Hippocampal formation (tissue), 2 donors: ENCODE results near the gene KCTD21.
A peak's percentile ranks its signal among the peaks of the same experiment; 100 is the strongest.

Source experiments
- DNase-seq, 2 donors: peaks; one replicate each; lab custom pipeline; 2025; lab: John Stamatoyannopoulos, UW

KCTD21 gene

DNA sequence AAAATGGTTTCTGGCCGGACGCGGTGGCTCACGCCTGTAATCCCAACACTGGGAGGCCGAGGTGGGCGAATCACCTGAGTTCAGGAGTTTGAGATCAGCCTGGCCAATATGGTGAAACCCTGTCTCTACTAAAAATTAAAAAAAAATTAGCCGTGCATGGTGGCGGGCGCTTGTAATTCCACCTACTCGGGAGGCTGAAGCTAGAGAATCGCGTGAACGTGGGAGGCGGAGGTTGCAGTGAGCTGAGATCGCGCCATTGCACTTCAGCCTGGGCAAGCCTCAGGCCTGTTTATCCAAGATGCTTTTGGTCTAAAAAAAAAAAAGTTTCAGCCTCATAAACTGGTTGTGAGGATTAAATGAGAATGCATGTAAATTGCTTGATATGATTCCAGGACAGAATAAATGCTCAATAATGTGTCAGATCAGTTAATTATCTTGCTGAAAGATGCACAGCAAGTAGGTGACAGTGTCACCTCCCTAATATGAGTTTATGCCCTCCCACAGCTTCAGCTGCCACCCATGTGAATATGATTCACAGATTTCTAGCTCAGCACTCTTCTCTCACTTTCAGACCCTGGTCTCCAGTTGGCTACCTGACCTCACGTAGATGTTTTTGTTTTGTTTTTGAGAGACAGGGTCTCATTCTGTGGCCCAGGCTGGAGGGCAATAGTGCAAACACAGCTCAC is 47.9 kb downstream of the KCTD21 start:
- DNase-seq: no peak

DNA sequence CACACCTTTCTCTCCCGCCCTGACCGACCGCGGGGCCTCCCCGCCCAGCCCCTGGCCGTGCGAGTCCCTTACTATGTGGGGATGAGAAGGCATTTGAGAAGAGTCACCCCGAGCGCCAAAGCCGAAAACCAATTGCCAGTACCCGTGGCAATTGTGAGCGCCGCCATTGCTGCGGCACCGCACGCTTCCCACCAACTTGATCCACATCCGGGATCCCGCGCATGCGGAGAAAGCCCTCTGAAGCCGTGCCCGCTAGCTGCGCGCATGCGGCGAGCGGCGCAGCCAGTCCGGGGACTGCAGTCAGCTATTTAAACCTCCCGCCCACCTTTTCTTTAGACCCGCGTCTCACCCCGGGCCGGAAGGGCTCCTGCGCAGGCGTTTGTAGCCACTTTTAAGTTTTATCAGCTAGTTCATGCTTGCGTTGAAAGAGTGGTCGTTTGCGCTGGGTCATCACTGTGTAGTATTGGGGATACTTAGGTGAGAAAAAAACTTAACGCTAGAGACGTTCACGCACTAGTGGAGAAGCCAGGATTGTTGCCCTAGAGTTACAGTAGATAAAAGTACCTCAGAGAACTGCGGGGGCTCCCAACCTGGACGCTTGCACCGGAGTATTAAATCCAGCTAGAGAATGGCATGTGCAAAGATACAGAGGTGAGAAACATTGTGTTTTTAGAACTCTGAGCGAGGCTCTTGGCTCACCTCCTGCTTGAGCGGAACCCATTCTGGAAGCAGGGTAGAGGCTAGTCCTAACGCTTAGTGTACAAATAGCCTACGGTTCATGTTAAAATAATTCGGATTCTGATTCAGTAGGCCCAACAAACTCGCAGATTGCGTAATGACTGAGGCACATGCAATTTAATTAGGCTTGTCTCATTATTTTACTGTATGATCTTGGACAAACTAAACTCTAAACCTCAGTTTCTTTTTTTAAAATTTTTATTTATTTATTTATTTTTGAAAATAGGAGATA is 48.7 kb downstream of the KCTD21 start, which contains the start of gene ALG8:
ALG8 (minus strand) TSS at position 205 of the 970 bp plus-strand sequence; CDS start at position 167, 38 bp downstream.
- peak; percentile 87 to 90 for DNase-seq

DNA sequence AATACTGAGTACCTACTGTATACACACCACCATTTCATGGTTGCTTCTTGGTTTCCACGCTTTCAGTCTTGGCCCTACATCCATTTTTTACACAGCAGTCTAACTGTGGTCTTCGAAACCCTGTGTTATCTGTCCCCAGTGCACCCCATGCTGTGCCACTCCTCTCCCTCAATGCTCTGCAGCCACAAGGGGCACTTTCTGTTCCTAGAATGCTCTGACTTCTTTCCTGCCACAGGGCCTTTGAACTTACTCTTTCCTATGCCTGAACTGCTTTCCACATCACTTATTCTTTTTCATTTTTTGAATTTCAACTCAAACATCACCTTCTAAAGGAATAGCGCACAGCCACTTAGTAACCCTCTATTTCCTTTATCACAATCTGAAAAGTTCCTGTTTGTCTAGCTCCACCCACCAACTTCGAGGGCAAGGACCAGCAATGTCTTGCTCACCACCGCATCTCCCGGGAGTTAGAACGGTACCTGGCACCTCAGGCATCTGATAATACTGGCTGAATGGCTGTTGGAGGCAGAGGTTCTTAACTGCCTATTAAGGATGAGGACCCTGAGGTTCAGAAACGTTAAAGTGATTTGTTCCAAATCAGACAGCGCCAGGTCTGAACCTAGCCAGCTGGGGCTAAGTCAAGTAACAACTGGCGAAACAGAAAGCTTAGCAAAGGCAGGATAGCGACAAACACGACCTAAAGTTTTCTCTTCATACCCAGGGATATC is 49.6 kb downstream of the KCTD21 start:
- no peak for DNase-seq

DNA sequence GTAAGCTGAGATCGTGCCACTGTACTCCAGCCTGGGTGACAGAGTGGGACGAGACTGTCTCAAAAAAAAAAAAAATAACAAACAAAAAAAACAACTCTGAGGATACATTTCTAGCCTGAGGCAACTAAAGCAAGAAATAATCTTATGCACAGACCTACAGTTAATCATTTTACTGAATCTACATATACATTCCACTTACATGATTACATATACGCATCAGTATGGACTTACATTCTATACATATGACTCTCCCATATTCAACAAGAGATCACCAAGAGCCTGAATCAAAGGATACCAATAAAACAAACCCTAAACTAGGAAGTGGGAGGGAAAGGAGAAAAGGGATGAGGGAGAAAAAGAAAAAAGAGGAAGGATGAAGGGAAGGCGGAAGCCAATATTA is 50.1 kb downstream of the KCTD21 start:
- DNase-seq: no peak

GRCh38 chr11:78132475-78132874 is 56.0 kb downstream of the KCTD21 start:
- DNase-seq: no peak

- no peak for DNase-seq
These were observed 56.5 kb downstream of the KCTD21 start for GRCh38 chr11:78131956-78132355.

DNA sequence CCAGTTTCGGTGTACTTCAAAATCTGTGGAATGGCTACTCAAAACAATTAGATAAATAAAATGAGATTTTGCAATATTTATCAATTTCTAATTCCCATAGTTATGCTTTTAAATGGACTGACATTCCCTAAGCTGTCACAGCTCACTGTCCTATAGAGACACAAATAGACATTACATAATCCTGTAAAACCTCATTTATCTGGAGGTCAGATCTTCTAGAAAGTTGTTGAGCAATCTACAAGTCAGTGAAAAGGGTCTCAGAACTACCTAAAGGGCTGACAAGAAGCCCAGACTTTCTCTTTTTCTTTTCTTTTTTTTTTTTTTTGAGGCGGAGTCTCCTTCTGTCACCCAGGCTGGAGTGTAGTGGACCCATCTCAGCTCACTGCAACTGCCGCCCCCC is 61.0 kb downstream of the KCTD21 start:
- no peak for DNase-seq
